ENCODE measurements around the gene PRMT1. TPM values are rescaled to one million over a fixed set of nuclear protein-coding genes. Genes with fewer than 3 reads are reported as not detected.

PRMT1 gene
- total and polyA plus RNA-seq, 12 donors, result 80.0 to 270 (median 127) TPM

- no peak for TF ChIP-seq CTCF (IDR thresholded peaks at IDR 0.05)
- DNase-seq (no peak), ATAC-seq (peak in 1 of 8 donors; percentile 33)
- Histone ChIP-seq H3K9me3 (no peaks in the 10 kb centered on the region), H3K27ac (no peak overlapping the region), H3K4me1 (no peaks in the 10 kb centered on the region), H3K4me3 (no peak overlapping the region), H3K36me3 (no peaks in the 10 kb centered on the region), H3K27me3 (peaks cover 0 to 6% (median 4%) of the 10 kb centered on the region in 7 donors)
- intact Hi-C loops (cut with DNase I), result no loop called here
- 47 to 54% methylated on average over 40 of the region's 40 CpGs for WGBS, 2 donors
Measured at GRCh38 chr19:49701271-49701786, 24.3 kb downstream of the PRMT1 start.

- no peaks in the 10 kb centered on the region for H3K4me1 ChIP-seq
- H3K4me3 ChIP-seq, result no peak overlapping the region
- DNase-seq, result no peak
- no peaks in the 10 kb centered on the region for H3K36me3 ChIP-seq
- intact Hi-C loops (cut with DNase I), result no loop called here
- TF ChIP-seq CTCF (IDR thresholded peaks at IDR 0.05), result no peak
- H3K27me3 ChIP-seq, result peaks cover 0 to 6% (median 4%) of the 10 kb centered on the region in 7 donors
- no peak for ATAC-seq
- no peaks in the 10 kb centered on the region for H3K9me3 ChIP-seq
- WGBS, 2 donors, result 91% methylated on average over 22 of the region's 22 CpGs
- no peak overlapping the region for H3K27ac ChIP-seq
Measured at GRCh38 chr19:49704888-49705642, 28.0 kb downstream of the PRMT1 start.

- DNase-seq (no peak), ATAC-seq (peak in 1 of 8 donors; percentile 8)
- Histone ChIP-seq H3K9me3 (no peaks in the 10 kb centered on the region), H3K4me3 (no peak overlapping the region), H3K27ac (no peak overlapping the region), H3K4me1 (no peaks in the 10 kb centered on the region), H3K36me3 (peaks cover 0 to 4% (median 0%) of the 10 kb centered on the region in 9 donors), H3K27me3 (peaks cover 0 to 6% (median 4%) of the 10 kb centered on the region in 7 donors)
- TF ChIP-seq CTCF (IDR thresholded peaks at IDR 0.05), result no peak
- intact Hi-C loops (cut with DNase I), result no loop called here
- 94% methylated on average over 16 of the region's 16 CpGs for WGBS, 2 donors
Measured at GRCh38 chr19:49705919-49706318, 28.8 kb downstream of the PRMT1 start.

GRCh38 chr19:49710372-49710951 is 33.4 kb downstream of the PRMT1 start:
- ATAC-seq, result no peak
- H3K9me3 ChIP-seq, result no peaks in the 10 kb centered on the region
- peaks cover 0 to 4% (median 0%) of the 10 kb centered on the region in 9 donors for H3K36me3 ChIP-seq
- no peaks in the 10 kb centered on the region for H3K4me1 ChIP-seq
- TF ChIP-seq CTCF (IDR thresholded peaks at IDR 0.05), result no peak
- 93% methylated on average over 20 of the region's 20 CpGs for WGBS, 2 donors
- intact Hi-C loops (cut with DNase I), result no loop called here
- no peaks in the 10 kb centered on the region for H3K27me3 ChIP-seq
- H3K4me3 ChIP-seq, result no peak overlapping the region
- no peak overlapping the region for H3K27ac ChIP-seq
- no peak for DNase-seq

Measured in heart right ventricle (tissue), 16 donors.